Stimulated activated CD8-positive, alpha-beta memory T cell treated with anti-CD3 and anti-CD28 coated beads, Interleukin-12 subunit alpha, Interleukin-12 subunit beta, amount 100 ng/mL, for 24 hours (primary cell): ENCODE measurements around the gene GALNT18.

Experiments
- DNase-seq: peaks from one replicate; pipeline ENCODE4 v3.0.0-alpha.2; 2020; ENCODE audit errors: extremely low read depth

GALNT18 gene

DNA sequence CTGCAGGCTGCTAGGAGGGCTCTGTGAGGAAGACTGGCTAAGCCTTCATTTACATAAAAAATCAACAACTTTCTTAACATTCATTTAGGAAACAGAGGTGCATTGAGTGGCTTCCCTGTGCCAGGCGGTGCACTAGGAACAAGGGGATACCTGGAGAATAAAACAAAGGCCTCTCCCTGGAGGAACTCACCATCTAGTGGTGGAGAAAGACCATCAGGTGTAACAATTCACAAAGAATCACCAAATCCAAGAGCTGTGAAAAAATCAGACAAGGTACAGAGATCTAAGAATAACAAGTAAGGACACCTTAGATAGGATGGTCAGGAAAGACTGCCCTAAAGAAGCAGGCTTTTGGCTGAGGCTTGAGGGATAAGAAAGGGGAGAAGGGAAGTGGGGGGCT is 309.1 kb downstream of the GALNT18 start:
- no peak for DNase-seq

DNA sequence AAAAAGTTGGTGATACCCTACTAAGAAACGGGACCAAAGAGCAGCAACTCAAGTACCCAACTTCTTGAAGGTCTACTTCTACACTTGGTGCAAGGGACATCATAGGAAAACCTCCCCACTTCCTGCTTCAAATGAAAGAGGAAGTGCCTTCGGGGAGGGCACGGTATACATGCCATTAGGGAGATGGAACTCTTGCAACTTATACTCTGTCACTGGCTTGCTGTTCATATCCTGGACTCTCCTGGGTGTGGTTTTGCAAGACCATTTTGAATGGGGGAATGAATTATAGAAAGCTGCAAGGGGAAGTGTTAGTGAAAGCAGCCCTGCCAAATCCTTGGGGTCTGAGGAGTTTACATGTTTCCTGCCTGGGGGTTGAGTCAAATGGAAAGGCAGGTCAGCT is 310.6 kb downstream of the GALNT18 start:
- no peak for DNase-seq

DNA sequence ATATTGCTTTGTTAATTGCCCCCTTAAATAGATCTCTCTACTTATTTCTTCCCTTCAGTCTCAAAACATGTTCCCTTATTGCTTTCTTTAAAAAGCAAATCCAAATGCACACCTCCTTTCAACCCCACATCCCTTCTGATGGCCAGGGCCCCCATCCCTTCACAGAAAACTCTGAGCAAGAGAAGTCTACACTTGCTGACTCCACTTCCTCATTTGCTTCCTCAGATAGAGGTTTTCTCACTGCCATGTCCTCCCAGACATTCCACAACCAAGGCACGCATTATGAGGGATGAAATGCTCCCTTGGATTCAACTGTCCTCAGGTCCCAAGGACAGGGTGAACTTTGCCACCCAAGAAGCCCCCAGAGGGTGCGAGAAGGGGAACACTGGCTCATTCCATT is 311.9 kb downstream of the GALNT18 start:
- DNase-seq = no peak

DNA sequence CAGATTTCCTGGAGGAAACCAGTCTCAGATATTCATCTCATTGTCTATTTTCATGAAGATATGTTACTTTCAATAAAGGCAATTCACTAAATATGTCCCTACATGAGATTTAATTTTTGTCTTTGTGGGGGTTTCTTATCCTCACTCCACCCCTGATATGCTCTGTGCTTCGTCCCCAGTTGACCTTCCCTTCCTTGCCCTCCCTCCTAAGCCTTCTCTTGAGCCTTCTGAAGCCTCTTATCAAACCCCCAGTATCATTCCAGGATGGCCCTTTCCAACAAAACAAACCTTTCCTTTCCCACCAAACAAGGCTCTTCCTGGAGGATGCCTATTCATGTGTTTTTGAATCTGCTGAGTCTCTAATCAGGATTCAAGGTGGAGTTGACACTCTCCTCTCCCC is 313.6 kb downstream of the GALNT18 start:
- DNase-seq = no peak

DNA sequence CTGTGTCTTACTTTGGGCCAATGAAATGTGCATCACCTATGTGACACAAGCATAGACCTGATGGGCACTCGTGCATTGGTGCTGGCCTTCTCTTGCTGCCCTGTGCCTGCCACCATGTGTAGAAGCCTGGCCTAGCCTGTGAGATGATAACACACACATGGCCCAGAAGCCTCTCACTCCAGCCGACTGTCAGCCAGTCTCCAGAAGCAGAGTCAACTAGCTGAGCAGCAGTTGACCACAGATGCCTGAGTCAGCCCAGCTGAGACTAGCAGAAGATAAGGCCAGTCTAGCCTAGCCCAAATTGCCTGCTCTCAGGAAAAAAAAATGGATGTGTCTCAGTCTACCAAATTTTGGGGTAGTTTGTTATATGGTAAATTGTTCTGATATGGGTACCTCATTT is 314.9 kb downstream of the GALNT18 start:
- no peak for DNase-seq

DNA sequence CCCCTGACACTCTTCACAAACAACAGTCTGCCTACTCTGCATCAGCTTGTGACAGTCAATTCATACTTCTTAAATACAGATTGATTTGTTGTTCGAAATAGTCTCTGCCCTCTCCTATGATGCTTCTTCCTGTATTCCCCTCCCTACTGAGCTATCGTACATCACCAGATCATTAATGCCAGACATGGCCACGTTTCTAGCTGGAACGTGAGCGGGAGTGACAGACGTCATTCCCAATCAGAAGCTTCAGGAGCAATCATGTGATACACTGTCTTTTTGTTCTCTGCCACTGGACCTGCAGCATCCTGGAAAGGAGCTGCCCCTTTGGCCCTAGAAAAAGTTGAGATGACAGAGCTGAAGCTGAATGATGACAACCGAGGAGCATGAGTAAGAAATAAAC is 317.3 kb downstream of the GALNT18 start:
- DNase-seq = no peak

DNA sequence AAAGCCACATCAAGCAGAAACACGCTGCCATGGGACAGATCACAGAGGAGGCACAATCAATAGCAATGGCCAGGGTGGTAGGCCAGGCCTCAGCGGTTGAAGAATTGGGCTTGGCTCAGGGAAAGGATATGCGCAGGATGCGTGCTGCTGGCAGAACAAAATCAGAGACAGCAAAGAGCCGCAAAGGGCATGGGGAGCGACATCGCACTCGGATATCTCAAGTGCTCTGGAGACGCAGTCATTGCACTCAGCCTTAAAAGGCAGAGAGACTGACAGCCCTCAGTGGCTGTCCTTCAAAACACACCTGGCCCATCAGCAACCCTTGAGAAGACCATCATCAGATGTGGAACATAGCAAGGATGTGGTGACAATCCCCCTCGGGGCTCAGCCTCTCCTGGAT is 319.2 kb downstream of the GALNT18 start:
- DNase-seq = no peak

DNA sequence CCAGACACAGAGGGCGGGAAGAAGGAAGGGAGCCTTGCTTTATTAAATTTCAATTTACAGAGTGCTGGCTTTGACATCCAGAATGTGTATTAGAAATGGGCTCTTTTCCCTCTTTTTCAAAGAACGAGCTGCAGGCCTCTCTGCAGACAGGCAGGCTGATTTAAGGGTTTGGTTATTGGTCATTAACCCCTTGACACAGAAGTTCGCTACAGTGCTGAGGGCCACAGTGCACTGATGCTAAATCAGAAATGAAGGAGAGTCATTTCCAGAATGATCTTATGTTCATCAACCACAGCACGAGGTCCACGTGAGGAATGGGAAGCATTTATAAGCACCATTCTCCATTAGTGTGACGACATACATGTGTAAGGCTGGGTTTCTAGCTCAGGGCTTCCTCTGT is 320.6 kb downstream of the GALNT18 start:
- DNase-seq = no peak

DNA sequence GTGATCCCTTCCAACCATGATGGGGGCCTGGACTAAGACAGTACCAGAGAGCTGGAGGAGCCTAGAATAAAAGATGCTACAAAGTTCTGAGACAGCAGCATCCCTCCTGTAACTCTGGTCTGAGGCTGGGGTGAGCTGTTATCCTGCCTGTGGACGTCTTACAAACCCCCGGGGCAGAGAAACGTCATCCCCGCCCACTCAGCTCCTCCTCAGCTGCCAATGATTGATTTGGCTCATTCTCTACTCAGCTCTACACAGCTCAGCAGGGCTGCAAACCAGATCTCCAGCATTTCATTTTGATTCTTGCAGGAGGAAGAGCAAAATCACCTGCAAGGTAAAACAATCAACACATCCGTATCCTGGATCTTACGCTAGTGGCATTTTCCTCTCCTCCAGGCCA is 324.2 kb downstream of the GALNT18 start:
- no peak for DNase-seq

DNA sequence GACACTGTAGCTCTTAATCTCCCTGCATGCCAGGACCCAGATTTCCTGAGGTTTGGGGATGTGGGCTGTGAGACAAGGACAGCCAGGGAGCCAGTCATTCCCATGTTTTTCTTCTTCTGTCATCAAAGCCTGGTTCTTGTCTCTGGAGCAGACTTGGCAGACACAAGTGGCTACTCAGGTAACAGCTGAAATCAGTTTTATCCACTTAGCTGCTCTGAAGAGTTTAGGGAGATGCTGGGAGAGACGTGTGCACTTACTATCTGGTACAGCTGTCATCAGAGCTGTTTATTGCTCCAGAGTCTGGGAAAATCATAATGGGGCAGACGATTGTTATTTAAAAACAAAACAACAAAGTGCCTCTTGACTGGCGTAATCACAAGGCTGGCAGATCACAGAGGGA is 325.4 kb downstream of the GALNT18 start:
- DNase-seq = no peak

DNA sequence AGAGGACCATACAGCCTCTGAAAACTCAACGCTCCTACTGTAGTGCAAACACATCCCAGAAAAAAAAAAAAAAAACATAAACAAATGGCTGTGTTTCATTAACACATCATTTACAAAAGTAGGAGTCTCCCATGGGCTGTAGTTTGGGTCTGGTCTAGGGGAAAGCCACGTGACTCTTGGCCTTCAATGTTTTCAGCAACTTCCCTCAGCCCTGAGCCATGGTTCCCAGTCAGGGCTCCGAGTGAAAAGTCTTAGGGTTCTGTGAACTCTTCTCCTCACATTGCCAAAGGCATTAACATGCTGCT is 327.3 kb downstream of the GALNT18 start:
- no peak for DNase-seq

DNA sequence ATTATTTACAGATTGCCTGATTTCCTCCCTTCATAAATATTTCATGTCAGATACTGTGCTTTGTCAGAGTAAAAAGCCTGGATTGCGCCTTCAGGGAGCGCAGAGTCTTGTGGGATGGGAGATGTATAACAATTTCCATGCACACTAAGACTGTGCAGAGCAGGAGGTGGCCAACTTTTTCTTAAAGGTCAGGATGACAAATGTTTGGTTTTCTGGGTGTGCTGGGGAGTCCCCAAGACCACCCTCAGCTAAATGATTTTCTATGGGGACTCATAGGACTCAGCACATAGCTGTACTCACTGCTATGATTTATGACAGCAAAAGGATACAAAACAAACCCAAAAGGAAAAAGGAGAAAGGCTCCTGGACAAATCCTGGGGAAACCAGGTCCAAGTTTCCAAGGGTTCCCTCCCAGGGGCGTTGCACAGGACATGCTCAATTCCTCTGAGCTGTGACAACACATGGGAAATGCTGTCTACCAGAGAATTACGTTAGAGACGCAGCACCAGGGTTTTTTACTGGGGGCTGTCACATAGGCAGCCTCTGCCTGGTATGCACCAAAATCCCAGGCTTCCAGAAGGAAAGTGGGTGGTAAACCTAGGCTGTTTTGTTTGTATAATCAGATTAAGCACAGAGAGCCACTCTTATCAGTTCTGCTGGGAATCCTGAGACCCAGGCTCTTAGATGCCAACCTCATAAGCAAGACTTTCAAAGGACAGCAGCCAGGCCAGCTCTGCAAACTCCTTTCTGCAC is 327.8 kb downstream of the GALNT18 start:
- no peak for DNase-seq

DNA sequence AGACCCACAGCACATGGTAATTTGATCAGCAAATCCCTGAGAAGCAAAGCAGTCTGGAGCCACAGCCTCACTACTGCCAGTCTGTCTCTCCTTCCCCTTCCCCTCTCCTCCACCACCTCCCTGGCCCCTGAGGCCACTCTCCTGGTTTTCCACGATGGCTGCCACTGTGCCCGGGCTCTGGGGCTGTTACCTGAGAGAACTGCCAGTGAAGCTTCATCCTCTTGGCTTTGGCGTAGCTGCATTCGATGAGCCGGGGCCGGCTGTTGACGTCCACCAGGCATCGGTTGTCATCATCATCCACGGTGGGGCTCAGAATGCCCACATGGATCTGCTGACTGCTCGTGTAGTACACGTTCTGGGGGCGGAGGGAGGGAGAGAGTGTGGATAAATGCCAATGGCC is 329.0 kb downstream of the GALNT18 start:
- no peak for DNase-seq

DNA sequence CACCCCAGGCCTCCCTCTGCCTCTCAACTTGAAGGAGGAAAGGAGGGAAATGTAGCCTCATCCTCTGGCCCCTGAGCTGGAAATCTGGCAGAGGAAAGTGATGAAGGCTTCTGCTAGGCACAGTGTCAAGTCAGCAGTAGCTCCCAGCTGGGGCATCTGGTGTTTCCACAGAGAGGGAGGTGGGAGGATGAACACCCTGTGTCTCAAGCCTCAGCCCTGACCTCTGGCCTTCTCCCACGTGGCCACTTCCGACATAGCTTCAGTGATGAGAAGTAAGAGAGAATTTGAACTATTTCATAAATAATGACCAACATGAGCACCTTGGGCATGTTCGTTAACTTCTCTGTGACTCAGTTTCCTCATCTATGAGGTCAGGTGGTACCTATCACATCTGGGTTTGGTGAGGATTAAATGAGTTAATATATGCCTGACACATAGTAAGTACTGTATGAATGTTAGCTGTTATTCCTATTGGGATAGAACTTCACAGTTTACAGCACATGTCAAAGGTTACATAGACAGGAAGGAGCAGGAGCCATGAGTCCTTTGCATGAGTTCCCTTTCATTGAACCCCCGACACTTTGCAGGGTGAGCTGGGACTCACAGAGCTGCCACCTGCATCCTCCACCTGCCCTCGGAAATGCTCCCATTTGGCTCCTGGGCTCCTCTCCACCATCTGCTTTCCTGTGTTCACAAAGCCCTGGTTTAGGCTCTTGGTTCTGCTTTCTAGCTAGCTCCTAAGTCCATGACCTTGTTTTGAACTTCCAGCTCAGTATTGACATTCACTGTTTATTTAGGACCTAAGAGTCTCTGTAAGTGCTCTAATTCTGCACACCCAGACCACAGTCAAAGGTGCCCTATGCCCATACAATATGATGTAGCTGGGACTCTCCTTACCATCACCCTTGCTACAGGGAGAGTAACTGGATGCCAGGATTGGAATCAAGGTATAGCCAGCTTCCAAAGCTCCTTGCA is 330.5 kb downstream of the GALNT18 start:
- no peak for DNase-seq

DNA sequence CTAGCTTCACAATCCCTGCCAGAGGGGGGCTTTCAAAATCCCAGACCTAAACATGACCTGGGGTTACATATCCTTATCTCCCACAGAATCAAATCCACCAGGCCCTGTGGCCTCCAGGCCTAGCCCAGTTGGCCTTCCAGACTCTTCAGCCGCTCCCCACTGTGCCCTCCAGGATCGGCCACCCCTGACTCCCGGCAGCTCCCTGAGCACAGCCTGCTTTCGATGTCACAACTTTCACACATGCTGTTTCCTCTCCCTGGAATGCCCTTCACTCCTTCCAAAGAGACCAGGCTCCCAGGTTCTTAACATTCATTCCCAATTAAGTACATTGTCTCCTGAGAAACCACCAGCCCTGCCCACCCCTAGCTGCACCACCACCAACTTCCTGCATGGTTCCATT is 331.5 kb downstream of the GALNT18 start:
- no peak for DNase-seq

DNA sequence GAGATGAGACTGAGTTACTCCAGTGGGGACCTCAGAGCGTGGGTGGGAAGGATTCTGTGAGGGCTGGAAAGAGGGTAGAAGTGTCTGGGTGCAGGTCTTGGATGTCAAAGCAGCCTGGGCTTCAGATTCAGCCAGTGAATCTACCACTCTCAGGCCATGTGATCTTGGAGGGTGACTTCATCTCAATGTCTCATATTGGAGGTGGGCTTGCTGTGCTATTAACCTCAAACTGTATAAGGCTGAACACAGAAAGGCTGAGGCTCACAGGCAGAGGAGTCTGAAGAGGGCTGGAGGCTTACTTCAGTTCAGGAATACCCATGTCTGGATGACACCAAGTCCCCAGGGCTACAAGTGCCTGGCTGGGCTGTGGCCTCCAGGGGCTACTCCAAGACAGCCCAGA is 332.1 kb downstream of the GALNT18 start:
- DNase-seq = no peak

DNA sequence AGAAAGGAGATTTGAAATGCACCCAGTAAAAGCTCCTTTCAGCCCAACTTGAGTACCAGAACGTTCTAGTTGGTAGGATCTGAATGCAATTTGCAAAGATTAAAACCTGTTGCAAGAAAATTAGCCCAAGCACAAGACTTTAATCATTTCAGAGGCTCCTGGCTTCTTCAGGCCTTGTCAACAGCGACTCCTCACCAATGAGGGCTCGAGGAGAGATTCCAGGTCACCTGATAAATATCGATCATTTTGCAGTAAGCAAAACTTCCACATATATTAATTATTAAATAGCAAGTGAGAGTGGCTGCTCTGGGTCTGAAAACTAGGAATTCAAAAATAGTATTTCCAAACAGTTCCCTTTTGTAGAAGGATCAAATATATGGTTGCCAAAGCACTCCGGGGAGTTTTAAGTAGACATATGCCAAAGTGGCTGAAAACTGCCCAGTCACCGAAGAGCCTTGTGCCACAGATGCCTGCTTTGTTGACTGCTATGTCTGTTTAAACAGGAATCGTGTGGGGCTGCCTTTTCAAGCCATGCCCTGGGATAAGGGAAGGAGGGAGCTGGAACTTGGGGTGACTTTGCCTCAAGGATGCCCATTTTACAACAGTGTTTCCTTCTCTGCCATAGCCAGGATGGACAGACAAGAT is 332.7 kb downstream of the GALNT18 start:
- DNase-seq = no peak

DNA sequence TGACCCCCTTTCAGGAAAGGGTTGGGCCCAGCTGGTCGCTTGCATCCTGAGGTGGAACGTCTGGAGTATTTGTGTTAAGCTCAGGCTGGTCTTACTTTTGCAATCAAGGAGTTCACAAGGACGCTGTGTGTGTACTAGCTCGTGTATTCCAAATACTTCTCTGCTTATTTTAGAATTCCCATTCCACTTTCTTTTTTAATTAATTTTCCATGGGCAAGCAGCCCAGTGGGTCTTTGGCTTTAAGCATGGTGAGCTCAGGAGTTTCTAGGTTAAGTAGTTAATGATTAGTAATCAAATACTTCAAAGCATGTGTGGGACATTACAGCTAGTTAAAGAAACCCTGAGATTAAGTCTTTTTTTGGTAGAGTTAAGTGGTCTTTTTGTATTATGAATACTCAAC is 337.3 kb downstream of the GALNT18 start:
- no peak for DNase-seq

DNA sequence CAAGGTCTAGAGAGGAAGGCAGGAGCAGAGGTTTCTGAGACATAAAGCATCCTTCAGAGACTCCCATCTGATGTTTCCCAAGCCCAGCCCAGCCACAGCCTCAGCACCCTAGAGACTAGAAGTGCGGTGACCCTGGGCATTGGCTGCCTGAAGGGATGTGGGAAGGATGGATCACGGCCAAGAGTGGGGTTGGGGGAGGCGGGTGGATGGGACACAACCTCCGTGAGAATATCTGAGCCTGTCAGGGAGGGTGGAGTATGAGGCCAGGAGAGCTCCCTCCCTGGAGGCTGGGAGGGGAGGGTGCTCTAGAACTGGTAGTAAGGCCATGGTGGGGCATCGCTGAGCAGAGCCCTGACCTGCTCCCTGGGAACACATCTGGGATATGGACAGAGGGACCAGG is 340.2 kb downstream of the GALNT18 start:
- DNase-seq = no peak

DNA sequence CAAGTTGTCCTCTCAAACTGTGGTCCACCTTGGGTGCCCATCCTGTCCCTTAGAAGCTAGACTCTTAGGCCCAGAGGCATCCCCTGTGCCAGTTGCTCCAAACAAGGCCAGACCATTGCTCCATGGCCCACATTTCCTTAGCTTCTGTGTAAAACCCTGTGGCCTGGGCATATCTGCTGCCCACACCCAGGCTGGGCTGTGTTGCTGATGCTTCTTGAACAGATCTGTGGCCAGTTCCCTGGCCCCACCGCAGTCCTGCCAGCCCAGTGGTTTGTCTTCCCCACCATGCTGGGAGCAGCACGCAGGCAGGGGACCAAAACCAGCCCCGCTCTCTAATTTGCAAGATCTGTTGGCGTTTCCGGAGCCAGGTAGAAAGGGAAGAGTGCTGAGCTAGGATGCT is 341.0 kb downstream of the GALNT18 start:
- no peak for DNase-seq

DNA sequence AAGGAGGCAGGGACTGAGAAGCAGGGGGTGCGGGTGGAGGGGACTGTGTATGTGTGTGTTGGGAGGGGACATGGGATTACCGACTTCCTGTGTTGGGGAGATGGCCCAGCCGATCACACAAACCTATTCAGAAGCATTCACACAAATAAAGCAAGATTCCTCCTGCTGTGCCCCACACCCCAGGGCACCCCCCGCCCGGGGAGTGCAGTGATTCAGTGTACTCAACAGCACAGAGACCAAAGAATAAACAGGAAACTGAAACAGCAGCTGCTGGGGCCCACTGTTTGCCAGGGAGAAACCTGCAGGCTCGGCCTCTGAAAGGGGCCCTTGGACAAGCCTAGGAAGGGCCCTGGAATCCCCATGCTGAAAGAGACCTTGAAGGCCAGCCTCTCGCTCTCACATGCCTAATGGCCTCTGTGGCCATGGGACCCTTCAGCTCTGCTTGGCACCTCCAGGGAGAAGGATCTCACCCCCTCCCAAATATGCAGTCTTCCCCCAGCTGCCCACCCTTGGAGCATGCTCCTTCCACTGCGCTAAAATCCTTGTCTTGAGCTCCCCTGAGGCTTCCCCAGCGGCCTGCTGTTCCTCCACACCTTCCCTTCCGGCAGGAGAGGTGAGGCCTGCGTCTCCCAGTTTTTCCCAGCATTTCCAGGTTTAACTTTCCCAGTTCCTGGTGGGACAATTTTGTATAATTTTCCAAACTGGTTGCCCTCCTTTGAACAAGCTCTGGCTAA is 341.7 kb downstream of the GALNT18 start:
- no peak for DNase-seq

DNA sequence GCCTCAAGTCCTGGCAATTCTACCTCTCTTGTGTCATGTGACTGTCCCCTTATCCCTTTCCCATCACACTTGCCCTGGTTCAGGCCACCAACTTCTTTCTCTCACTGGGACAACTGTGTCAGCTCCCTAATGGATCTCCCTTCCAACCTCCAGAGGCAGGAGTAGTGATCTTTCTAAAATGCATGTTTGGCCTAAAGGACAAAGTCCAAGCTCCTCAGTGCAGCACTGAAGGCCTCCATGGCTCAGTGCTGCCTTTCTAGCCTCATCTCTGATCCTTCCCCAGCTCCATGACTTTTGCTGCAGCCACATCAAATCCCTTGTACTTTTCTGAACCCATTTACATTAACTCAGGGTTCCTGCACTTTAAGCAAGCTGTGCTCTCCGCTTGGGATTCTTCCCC is 349.6 kb downstream of the GALNT18 start:
- DNase-seq = no peak
